Dendritic cell treated with granulocyte-macrophage colony-stimulating factor and Interleukin-4, amounts not matched to agents 40 ng/mL and 50 ng/mL, for 4 days (primary cell): ENCODE data around the gene ARMC3.

Experiments used
- H3K27ac Mint-ChIP-seq: one replicate; pipeline ENCODE4 v1.8.0; 2022; ENCODE audit warnings: mild to moderate bottlenecking, mixed read lengths
- H3K27me3 Mint-ChIP-seq: one replicate; pipeline ENCODE4 v1.8.0; 2022; ENCODE audit warnings: mild to moderate bottlenecking, mixed read lengths
- H3K36me3 Mint-ChIP-seq: one replicate; pipeline ENCODE4 v1.8.0; 2022; ENCODE audit warnings: low read depth, mixed read lengths
- H3K4me1 Mint-ChIP-seq: one replicate; pipeline ENCODE4 v1.8.0; 2022; ENCODE audit warnings: low read depth, mixed read lengths
- H3K4me3 Mint-ChIP-seq: one replicate; pipeline ENCODE4 v1.8.0; 2022; ENCODE audit warnings: mild to moderate bottlenecking, moderate library complexity, mixed read lengths
- H3K9me3 Mint-ChIP-seq: one replicate; pipeline ENCODE4 v1.8.0; 2022; ENCODE audit warnings: mixed read lengths
- intact Hi-C: fragments of 100-400 bp; cut with micrococcal nuclease; formaldehyde crosslinking; loops from one replicate; pipeline ENCODE4 v1.15.0; 2022

ARMC3 gene

GRCh38 chr10:22990443-22990842, 62.6 kb downstream of the ARMC3 start:
- H3K27me3 Mint-ChIP-seq = peaks cover 21% of the 10 kb centered on the region
- peaks cover 10% of the 10 kb centered on the region for H3K4me1 Mint-ChIP-seq
- H3K4me3 Mint-ChIP-seq = no peak overlapping the region
- H3K9me3 Mint-ChIP-seq = no peaks in the 10 kb centered on the region
- intact Hi-C loops = no loop called here
- no peaks in the 10 kb centered on the region for H3K36me3 Mint-ChIP-seq
- H3K27ac Mint-ChIP-seq = no peak overlapping the region

GRCh38 chr10:22992075-22992474, 64.2 kb downstream of the ARMC3 start:
- Mint-ChIP-seq H3K36me3 (no peaks in the 10 kb centered on the region), H3K9me3 (no peaks in the 10 kb centered on the region), H3K27me3 (peaks cover 23% of the 10 kb centered on the region), H3K4me1 (peaks cover 10% of the 10 kb centered on the region), H3K27ac (no peak overlapping the region), H3K4me3 (no peak overlapping the region)
- intact Hi-C loops = no loop called here

DNA sequence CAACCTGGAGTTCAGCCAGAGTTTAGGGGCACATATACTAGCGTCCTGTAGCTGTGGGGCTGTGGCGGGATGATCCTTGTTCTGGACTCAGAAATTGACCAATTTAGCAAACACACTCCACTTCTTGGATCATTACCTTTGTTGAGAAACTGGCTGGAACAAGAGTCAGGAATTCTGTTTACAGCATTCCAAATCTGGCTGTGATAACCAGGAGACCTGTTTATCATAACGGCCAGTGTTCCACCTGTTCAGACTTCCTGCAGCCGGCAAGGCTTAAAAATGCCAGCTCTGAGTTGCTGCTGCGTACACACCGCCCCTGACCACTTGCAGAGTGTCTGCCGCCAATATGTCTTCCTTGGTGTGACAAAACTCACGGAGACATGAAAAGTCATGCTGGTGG, 64.8 kb downstream of the ARMC3 start:
- no peaks in the 10 kb centered on the region for H3K36me3 Mint-ChIP-seq
- no peak overlapping the region for H3K27ac Mint-ChIP-seq
- peaks cover 24% of the 10 kb centered on the region for H3K27me3 Mint-ChIP-seq
- H3K4me3 Mint-ChIP-seq = no peak overlapping the region
- no peaks in the 10 kb centered on the region for H3K9me3 Mint-ChIP-seq
- intact Hi-C loops = no loop called here
- H3K4me1 Mint-ChIP-seq = peaks cover 7% of the 10 kb centered on the region

DNA sequence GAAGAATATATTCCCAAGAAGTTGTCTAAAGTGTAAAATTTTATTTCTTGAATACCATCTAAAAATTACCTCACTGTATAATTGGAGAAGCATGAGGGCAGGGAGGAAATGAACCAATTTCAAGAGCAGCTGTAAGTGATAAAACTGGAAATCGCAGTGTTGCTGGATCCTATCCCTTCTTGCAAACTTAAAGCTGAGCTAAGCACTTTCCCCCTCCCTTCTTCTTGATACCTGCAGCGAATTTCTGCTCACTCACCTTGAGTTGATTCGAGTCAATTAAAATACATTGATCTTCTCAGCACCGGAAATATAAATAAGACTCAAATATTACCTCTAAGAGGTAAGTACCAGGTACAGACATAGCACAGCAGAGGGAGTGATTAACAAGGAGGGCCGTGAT, 65.5 kb downstream of the ARMC3 start:
- Mint-ChIP-seq H3K36me3 (no peaks in the 10 kb centered on the region), H3K9me3 (no peaks in the 10 kb centered on the region), H3K4me3 (no peak overlapping the region), H3K27ac (no peak overlapping the region), H3K27me3 (peaks cover 24% of the 10 kb centered on the region), H3K4me1 (peaks cover 4% of the 10 kb centered on the region)
- intact Hi-C loops = no loop called here

DNA sequence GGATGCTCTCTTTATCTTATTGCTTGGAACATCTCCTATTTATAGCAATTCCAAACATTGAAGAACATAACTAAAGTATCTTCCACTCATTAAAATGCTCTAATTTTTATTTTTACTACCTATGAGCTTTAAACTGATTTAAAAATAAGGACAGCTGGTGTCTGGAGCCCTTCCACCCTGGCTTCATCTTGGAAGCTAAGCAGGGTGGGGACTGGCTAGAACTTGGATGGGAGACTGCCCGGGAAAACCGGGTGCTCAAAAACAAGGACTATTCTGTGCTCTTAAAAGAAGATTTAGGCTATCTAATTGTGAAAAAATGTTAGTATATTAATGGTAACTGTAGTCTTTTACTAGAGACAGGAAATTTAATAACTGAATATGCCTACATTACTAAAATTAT, 69.2 kb downstream of the ARMC3 start:
- no peaks in the 10 kb centered on the region for H3K9me3 Mint-ChIP-seq
- intact Hi-C loops = no loop called here
- H3K27me3 Mint-ChIP-seq = peaks cover 14% of the 10 kb centered on the region
- no peaks in the 10 kb centered on the region for H3K36me3 Mint-ChIP-seq
- H3K4me1 Mint-ChIP-seq = no peaks in the 10 kb centered on the region
- no peak overlapping the region for H3K27ac Mint-ChIP-seq
- no peak overlapping the region for H3K4me3 Mint-ChIP-seq

DNA sequence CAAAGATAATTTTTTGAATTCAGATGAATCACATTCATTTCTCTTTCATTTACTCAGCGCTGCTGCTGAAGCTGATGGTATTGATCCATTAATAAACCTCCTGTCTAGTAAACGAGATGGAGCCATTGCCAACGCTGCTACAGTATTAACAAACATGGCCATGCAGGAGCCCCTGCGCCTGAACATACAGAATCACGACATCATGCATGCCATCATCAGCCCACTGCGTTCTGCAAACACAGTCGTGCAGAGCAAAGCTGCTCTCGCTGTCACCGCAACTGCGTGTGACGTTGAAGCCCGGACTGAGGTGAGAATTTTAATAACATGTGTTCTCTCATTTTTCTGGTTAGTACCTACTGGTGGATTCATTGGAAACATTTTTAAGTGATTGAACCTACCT, 70.2 kb downstream of the ARMC3 start:
- Mint-ChIP-seq H3K4me1 (no peaks in the 10 kb centered on the region), H3K27ac (no peak overlapping the region), H3K9me3 (no peaks in the 10 kb centered on the region), H3K27me3 (peaks cover 14% of the 10 kb centered on the region), H3K36me3 (no peaks in the 10 kb centered on the region), H3K4me3 (no peak overlapping the region)
- intact Hi-C loops = no loop called here

DNA sequence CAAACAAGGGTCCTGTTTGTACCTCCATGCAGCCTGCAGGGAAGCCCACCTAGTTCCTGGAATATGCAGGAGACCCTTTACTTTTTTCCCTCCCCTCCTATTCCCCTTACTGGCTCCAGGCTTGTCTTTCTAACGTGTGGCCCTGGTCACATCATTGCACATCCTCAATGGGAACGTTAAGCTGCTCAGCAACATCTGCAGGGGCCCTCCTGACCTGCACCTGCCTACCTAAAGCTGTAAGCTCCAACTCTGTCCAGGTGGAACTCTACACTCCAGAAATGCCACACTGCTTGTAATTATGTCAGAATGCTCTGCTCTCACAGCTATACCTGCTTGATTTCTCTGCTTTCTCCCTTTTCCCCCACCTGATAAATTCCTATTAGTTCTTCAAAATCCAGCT, 72.1 kb downstream of the ARMC3 start:
- H3K4me1 Mint-ChIP-seq = no peaks in the 10 kb centered on the region
- H3K27ac Mint-ChIP-seq = no peak overlapping the region
- intact Hi-C loops = no loop called here
- peaks cover 6% of the 10 kb centered on the region for H3K27me3 Mint-ChIP-seq
- no peak overlapping the region for H3K4me3 Mint-ChIP-seq
- H3K36me3 Mint-ChIP-seq = no peaks in the 10 kb centered on the region
- H3K9me3 Mint-ChIP-seq = no peaks in the 10 kb centered on the region

DNA sequence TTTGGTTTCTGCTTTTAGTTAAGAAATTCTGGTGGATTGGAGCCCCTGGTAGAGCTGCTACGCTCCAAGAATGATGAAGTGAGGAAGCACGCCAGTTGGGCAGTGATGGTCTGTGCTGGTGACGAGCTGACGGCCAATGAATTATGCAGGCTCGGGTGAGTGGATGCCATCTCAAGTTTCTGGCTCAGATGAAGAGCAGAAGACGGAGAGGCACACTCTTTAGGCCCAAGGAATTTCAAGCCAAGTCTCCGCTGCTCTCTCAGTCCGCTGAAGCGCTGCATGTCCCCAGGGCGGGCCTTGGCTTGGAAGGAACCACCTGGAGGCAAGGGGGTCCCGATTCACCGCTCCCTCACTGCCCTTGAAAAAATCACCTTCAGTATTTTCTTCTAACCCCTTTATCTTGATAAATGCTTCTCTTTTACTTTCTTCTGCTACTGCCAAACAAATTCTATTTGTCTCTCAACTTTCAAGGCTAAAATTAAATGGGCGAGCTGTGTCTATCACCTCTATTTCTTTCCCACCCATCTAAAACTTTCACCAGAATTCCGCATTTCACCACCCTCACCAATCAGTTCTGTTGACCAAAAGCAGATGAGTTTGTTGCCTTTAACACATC, 74.2 kb downstream of the ARMC3 start:
- peaks cover 2% of the 10 kb centered on the region for H3K27me3 Mint-ChIP-seq

DNA sequence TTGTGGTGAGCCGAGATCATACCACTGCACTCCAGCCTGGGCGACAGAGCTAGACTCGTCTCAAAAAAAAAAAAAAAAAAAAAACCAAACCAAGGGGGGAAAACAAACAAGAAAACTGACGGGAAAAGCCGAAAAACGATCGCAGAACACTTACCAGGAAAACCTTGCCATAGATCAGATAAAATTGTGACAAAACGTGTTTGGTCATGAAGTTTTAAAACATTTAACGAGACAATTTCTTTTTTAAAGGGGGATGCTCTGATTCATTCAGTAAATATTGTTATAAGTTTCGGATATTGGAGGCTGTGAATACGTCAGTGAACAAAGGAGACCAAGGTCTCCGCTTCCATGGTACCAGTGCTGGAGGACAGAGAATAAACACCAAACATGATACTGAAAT, 77.3 kb downstream of the ARMC3 start:
- Mint-ChIP-seq H3K4me1 (no peaks in the 10 kb centered on the region), H3K4me3 (no peak overlapping the region), H3K36me3 (no peaks in the 10 kb centered on the region), H3K27me3 (peaks cover 3% of the 10 kb centered on the region), H3K9me3 (no peaks in the 10 kb centered on the region), H3K27ac (no peak overlapping the region)
- intact Hi-C loops = no loop called here

More for the DNA sequence above, 74.2 kb downstream of the ARMC3 start:
- H3K9me3 Mint-ChIP-seq = no peaks in the 10 kb centered on the region
- H3K27ac Mint-ChIP-seq = no peak overlapping the region
- intact Hi-C loops = no loop called here
- H3K4me3 Mint-ChIP-seq = no peak overlapping the region
- no peaks in the 10 kb centered on the region for H3K4me1 Mint-ChIP-seq
- H3K36me3 Mint-ChIP-seq = no peaks in the 10 kb centered on the region

- no peaks in the 10 kb centered on the region for H3K36me3 Mint-ChIP-seq
- H3K9me3 Mint-ChIP-seq = no peaks in the 10 kb centered on the region
- no peak overlapping the region for H3K27ac Mint-ChIP-seq
- no peaks in the 10 kb centered on the region for H3K4me1 Mint-ChIP-seq
- H3K4me3 Mint-ChIP-seq = no peak overlapping the region
- intact Hi-C loops = no loop called here
- peaks cover 6% of the 10 kb centered on the region for H3K27me3 Mint-ChIP-seq
Measured at GRCh38 chr10:23013581-23014335, 85.9 kb downstream of the ARMC3 start.

DNA sequence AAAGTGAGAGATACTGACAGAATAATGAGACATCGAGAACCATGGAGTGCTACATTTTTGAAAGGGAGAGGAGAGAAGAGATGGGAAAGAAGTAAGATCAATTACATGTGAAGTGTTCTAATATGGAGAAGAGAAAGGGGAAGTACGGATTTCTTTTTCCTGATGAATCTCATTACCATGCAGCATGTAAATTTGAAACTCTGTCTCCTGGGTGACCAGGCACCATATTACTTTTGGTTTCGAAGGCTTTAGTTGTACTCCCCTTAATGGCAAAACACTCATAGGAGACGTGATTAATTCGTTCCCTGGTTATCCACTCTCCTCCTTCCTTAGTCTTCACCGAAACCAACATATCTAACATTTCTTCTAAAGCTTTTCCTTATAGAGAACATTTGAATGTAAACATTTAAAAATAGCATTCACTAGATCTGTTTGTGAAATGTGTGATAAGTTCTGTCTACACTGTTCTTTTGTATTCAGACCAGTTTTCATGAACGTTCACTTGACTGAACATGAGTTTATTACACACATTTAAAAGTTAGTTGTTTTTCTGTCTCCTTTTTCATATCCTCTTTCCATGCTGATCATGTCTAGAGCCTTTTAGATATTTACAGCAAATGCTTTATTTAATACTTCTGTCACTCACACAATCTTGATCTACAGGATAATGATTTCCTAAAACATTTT, 87.3 kb downstream of the ARMC3 start:
- H3K4me1 Mint-ChIP-seq = no peaks in the 10 kb centered on the region
- no peaks in the 10 kb centered on the region for H3K36me3 Mint-ChIP-seq
- H3K27me3 Mint-ChIP-seq = peaks cover 5% of the 10 kb centered on the region
- H3K27ac Mint-ChIP-seq = no peak overlapping the region
- no peaks in the 10 kb centered on the region for H3K9me3 Mint-ChIP-seq
- intact Hi-C loops = no loop called here
- H3K4me3 Mint-ChIP-seq = no peak overlapping the region

DNA sequence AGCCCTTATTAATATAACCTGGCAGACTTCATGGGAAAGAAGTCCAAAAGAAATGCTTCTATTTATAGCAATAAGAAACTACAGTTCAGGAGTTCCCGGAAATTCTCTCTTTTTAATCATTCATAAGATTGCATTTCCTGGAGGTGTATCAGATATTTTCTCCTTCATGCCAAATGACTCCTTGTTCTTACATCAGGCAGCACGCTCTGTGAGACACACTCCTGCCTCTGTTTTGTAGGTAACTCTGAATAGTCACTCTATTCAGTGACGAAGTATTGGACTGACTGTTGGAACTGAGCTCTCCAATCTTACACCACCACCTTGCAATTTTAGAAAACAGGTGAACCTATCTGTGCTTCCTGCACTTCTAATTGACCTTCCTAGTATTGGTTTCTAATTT, 88.8 kb downstream of the ARMC3 start:
- Mint-ChIP-seq H3K27ac (no peak overlapping the region), H3K36me3 (no peaks in the 10 kb centered on the region), H3K4me1 (no peaks in the 10 kb centered on the region), H3K9me3 (no peaks in the 10 kb centered on the region), H3K4me3 (no peak overlapping the region), H3K27me3 (peaks cover 5% of the 10 kb centered on the region)
- intact Hi-C loops = no loop called here

- no peaks in the 10 kb centered on the region for H3K36me3 Mint-ChIP-seq
- H3K4me1 Mint-ChIP-seq = no peaks in the 10 kb centered on the region
- H3K9me3 Mint-ChIP-seq = peaks cover 17% of the 10 kb centered on the region
- intact Hi-C loops = no loop called here
- H3K27ac Mint-ChIP-seq = no peak overlapping the region
- peaks cover 5% of the 10 kb centered on the region for H3K27me3 Mint-ChIP-seq
- no peak overlapping the region for H3K4me3 Mint-ChIP-seq
Measured at GRCh38 chr10:23019633-23020032, 91.8 kb downstream of the ARMC3 start.

- Mint-ChIP-seq H3K4me1 (no peaks in the 10 kb centered on the region), H3K4me3 (no peak overlapping the region), H3K36me3 (no peaks in the 10 kb centered on the region), H3K27ac (no peak overlapping the region), H3K9me3 (peaks cover 17% of the 10 kb centered on the region), H3K27me3 (peaks cover 1% of the 10 kb centered on the region)
- intact Hi-C loops = no loop called here
Measured at GRCh38 chr10:23021430-23021829, 93.6 kb downstream of the ARMC3 start.
